ENCODE data around the gene CCDC88C. TPM values are rescaled to one million over a fixed set of nuclear protein-coding genes. Genes with fewer than 3 reads are reported as not detected.
A peak's percentile ranks its signal among the peaks of the same experiment; 100 is the strongest.
"Not testable (repeated sequence)": the region's sequence is repeated elsewhere in the genome, so short reads cannot be mapped to it uniquely, and the experiment has no call there.

The CCDC88C gene
- 3.6 TPM for total RNA-seq
- long read RNA-seq: 0 reads

- DNase-seq (ENCODE audit: missing footprints) (peak; percentile 86), ATAC-seq (peak; percentile 47)
- intact Hi-C loops (cut with DNase I): loop anchor here (10.0 kb wide), 1 partner anchor 53 kb away; no protein-coding TSS in a partner anchor
Measured at GRCh38 chr14:91417120-91417982, at the start of gene CCDC88C. CCDC88C (minus strand) TSS chr14:91417820; CDS start chr14:91417690, 130 bp downstream.

- intact Hi-C loops (cut with DNase I): no loop called here
- DNase-seq (ENCODE audit: missing footprints) (no peak), ATAC-seq (no peak)
Measured at GRCh38 chr14:91466192-91466591, 48.6 kb upstream of the CCDC88C start.

GRCh38 chr14:91464615-91465205 is 47.1 kb upstream of the CCDC88C start:
- intact Hi-C loops (cut with DNase I): no loop called here
- ATAC-seq (no peak), DNase-seq (ENCODE audit: missing footprints) (no peak)

- intact Hi-C loops (cut with DNase I): no loop called here
- ATAC-seq (no peak), DNase-seq (ENCODE audit: missing footprints) (no peak)
Measured at GRCh38 chr14:91458612-91459011, 41.0 kb upstream of the CCDC88C start.

GRCh38 chr14:91456283-91456682 is 38.7 kb upstream of the CCDC88C start:
- no peak for DNase-seq (ENCODE audit: missing footprints)
- ATAC-seq: no peak
- intact Hi-C loops (cut with DNase I): no loop called here

GRCh38 chr14:91454580-91454979 is 37.0 kb upstream of the CCDC88C start:
- DNase-seq (ENCODE audit: missing footprints): no peak
- no peak for ATAC-seq
- intact Hi-C loops (cut with DNase I): no loop called here

GRCh38 chr14:91454155-91454554 is 36.5 kb upstream of the CCDC88C start:
- DNase-seq (ENCODE audit: missing footprints) (no peak), ATAC-seq (no peak)
- intact Hi-C loops (cut with DNase I): no loop called here

GRCh38 chr14:91453744-91454143 is 36.1 kb upstream of the CCDC88C start:
- intact Hi-C loops (cut with DNase I): no loop called here
- ATAC-seq (no peak), DNase-seq (ENCODE audit: missing footprints) (no peak)

- intact Hi-C loops (cut with DNase I): no loop called here
- DNase-seq (ENCODE audit: missing footprints) (no peak), ATAC-seq (no peak)
Measured at GRCh38 chr14:91444335-91445020, 26.9 kb upstream of the CCDC88C start.

- DNase-seq (ENCODE audit: missing footprints) (no peak), ATAC-seq (no peak)
- intact Hi-C loops (cut with DNase I): no loop called here
Measured at GRCh38 chr14:91439345-91439744, 21.7 kb upstream of the CCDC88C start.

- ATAC-seq: no peak
- DNase-seq (ENCODE audit: missing footprints): no peak
- intact Hi-C loops (cut with DNase I): no loop called here
Measured at GRCh38 chr14:91438845-91439244, 21.2 kb upstream of the CCDC88C start.

GRCh38 chr14:91436266-91436665 is 18.6 kb upstream of the CCDC88C start:
- DNase-seq (ENCODE audit: missing footprints); ATAC-seq; intact Hi-C loops (cut with DNase I): not testable (repeated sequence)

GRCh38 chr14:91429385-91429784 is 11.8 kb upstream of the CCDC88C start:
- no peak for ATAC-seq
- DNase-seq (ENCODE audit: missing footprints): no peak
- intact Hi-C loops (cut with DNase I): no loop called here

- ATAC-seq; intact Hi-C loops (cut with DNase I); DNase-seq (ENCODE audit: missing footprints): not testable (repeated sequence)
Measured at GRCh38 chr14:91428931-91429330, 11.3 kb upstream of the CCDC88C start.

GRCh38 chr14:91425531-91425944 is 7.9 kb upstream of the CCDC88C start:
- ATAC-seq; DNase-seq (ENCODE audit: missing footprints); intact Hi-C loops (cut with DNase I): not testable (repeated sequence)

- ATAC-seq (no peak), DNase-seq (ENCODE audit: missing footprints) (no peak)
- intact Hi-C loops (cut with DNase I): no loop called here
Measured at GRCh38 chr14:91424813-91425530, 7.4 kb upstream of the CCDC88C start.

GRCh38 chr14:91420686-91421085 is 3.1 kb upstream of the CCDC88C start:
- no peak for ATAC-seq
- intact Hi-C loops (cut with DNase I): no loop called here
- no peak for DNase-seq (ENCODE audit: missing footprints)

GRCh38 chr14:91419451-91419850 is 1.8 kb upstream of the CCDC88C start:
- DNase-seq (ENCODE audit: missing footprints): no peak
- ATAC-seq: no peak
- intact Hi-C loops (cut with DNase I): loop anchor here (10.0 kb wide), 1 partner anchor 55 kb away; no protein-coding TSS in a partner anchor

- intact Hi-C loops (cut with DNase I): loop anchor here (10.0 kb wide), 1 partner anchor 54 kb away; no protein-coding TSS in a partner anchor
- DNase-seq (ENCODE audit: missing footprints): no peak
- no peak for ATAC-seq
Measured at GRCh38 chr14:91419044-91419397, 1.4 kb upstream of the CCDC88C start.

All from Right ventricle myocardium inferior (tissue), 1 donor.